Activated CD4-positive, alpha-beta T cell treated with anti-CD3 and anti-CD28 coated beads for 1 hour (primary cell): ENCODE results near the gene CNBD2.
A peak's percentile ranks its signal among the peaks of the same experiment; 100 is the strongest.
"Not testable (repeated sequence)": the region's sequence is repeated elsewhere in the genome, so short reads cannot be mapped to it uniquely, and the experiment has no call there.

Experiments
- DNase-seq: peaks from one replicate; pipeline ENCODE4 v3.0.0-alpha.2; 2020

The CNBD2 gene

GRCh38 chr20:36064658-36065426 is 96.5 kb downstream of the CNBD2 start:
- peak; percentile 88 for DNase-seq

GRCh38 chr20:36065427-36065998 is 97.1 kb downstream of the CNBD2 start:
- DNase-seq = no peak

DNA sequence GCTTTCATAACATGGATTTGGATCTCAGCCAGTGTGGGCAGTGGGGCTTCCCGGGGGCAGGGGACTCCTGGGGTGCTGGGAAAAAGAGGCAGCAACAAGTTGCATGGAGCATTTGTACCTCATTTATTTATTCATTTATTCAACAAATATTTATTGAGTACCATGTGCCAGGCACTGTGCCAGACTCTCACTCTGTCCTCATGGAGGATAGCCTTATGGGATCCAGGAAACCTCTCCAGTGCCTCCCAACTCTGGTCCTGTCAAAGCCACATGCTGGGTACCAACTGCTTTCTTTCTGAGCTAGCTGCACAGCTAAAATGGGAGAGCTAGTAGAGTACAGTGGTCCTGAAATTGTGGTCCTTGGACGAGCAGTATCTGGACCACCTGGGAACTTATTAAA is 98.4 kb downstream of the CNBD2 start:
- DNase-seq = no peak

- DNase-seq = not testable (repeated sequence)
Measured at GRCh38 chr20:36068526-36068925, 100.1 kb downstream of the CNBD2 start.

DNA sequence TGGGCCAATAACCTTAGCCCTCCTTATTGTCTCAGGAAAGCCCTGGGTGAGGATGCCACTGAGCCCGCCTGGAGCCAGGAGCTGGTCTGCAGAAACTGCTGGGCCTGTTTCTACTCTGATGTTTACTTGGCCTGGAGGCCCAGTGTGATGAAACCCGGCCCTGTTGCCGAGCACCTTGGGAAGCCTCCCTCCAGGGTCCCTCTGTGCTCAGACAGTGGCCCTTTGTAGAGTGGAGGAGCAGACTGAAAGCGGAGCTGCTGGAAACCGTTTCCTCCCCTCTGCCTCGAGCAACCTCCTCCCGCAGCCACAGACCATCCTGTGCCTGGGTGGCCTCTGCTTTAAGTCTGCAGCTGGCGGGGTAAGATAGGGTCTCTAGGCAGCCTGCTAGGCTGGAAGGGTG is 102.1 kb downstream of the CNBD2 start:
- DNase-seq = no peak

GRCh38 chr20:36071848-36072247 is 103.5 kb downstream of the CNBD2 start:
- DNase-seq = no peak

DNA sequence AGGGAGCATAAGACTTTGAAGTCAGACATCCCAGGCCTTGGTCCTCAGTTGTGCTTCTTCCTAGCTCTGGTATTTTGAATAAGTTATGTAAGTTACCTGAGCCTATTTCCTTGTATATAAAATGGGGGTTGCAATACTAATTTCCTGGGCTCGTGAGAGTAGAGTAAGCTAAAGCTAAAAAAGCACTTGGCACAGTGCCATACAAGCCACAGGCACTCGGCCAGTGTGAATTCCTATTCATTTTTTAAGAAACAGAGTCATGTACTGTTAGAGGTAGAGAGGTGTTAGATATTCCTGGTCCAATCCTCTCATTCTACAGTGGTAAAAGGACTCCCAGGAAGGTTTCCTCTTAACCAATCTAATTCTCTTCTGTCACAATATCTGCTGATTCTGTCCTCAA is 106.6 kb downstream of the CNBD2 start:
- DNase-seq = no peak

DNA sequence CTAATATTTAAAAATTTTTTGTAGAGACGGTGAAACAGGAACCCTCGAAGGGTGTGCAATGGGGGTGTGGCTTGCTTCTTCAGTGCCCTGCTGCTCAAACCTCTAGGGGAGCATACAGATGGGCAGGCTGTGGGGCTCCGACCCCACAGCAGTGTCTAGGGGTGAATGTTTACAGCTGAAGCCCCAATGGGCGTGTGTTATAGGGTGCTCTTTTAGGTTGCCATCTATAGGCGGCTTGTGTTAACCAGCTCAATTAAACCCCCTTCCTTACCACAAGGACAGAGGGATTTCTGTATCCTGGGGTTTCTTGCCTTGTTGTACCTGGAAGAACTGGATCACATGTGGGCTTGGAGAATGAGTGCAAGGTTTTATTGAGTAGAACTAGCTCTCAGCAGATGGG is 109.4 kb downstream of the CNBD2 start:
- not testable (repeated sequence) for DNase-seq

GRCh38 chr20:36079486-36079885 is 111.1 kb downstream of the CNBD2 start:
- no peak for DNase-seq

DNA sequence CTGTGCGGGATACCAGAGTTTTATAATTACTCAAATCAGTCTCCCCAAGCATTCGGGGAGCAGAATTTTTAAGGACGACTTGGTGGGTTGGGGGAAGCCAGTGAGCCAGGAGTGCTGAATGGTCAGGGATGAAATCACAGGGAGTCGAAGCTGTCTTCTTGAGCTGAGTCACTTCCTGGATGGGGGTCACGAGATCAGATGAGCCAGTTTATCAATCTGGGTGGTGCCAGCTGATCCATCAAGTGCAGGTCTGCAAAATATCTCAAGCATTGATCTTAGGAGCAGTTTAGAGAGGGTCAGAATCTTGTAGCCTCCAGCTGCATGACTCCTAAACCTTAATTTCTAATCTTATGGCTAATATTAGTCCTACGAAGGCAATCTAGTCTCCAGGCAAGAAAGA is 111.6 kb downstream of the CNBD2 start:
- DNase-seq = not testable (repeated sequence)
